GM23248 (cell line): ENCODE data around the gene ADGRV1. TPM values are rescaled to one million over a fixed set of nuclear protein-coding genes. Genes with fewer than 3 reads are reported as not detected.

Source experiments
- DNase-seq: peaks from one replicate; pipeline ENCODE4 v3.0.0-alpha.2; 2015
- H2AFZ ChIP-seq: fragments of 200-600 bp; sonication (generic); 2 replicates; pipeline ENCODE4 v1.6.1; 2016; ENCODE audit warnings: antibody characterized with exemption
- H3F3A ChIP-seq: fragments of 200-600 bp; sonication (generic); 2 replicates; pipeline ENCODE4 v1.6.1; 2016; ENCODE audit warnings: mild to moderate bottlenecking, antibody characterized with exemption, mixed run types; ENCODE audit not compliant: insufficient read depth
- H3K27ac ChIP-seq: fragments of 200-600 bp; sonication (generic); 2 replicates; pipeline ENCODE4 v1.5.1; 2016; ENCODE audit warnings: mild to moderate bottlenecking
- H3K27me3 ChIP-seq: fragments of 200-600 bp; sonication (generic); replicated peaks from 2 replicates; pipeline ENCODE4 v1.6.1; 2016; ENCODE audit warnings: mild to moderate bottlenecking; ENCODE audit not compliant: insufficient read depth
- H3K36me3 ChIP-seq: fragments of 200-600 bp; sonication (generic); 2 replicates; pipeline ENCODE4 v1.6.1; 2016; ENCODE audit warnings: low read depth, mild to moderate bottlenecking
- H3K4me1 ChIP-seq: fragments of 200-600 bp; sonication (generic); 2 replicates; pipeline ENCODE4 v1.6.1; 2016; ENCODE audit warnings: mild to moderate bottlenecking; ENCODE audit not compliant: insufficient read depth
- H3K4me2 ChIP-seq: fragments of 200-600 bp; sonication (generic); one replicate; pipeline ENCODE4 v1.6.1; 2016; ENCODE audit warnings: mild to moderate bottlenecking; ENCODE audit not compliant: unreplicated experiment
- H3K4me3 ChIP-seq: fragments of 200-600 bp; sonication (generic); 2 replicates; pipeline ENCODE4 v1.5.1; 2016; ENCODE audit warnings: mild to moderate bottlenecking
- H3K79me2 ChIP-seq: fragments of 200-600 bp; sonication (generic); 2 replicates; pipeline ENCODE4 v1.6.1; 2016; ENCODE audit warnings: mild to moderate bottlenecking; ENCODE audit not compliant: insufficient read depth
- H3K9ac ChIP-seq: fragments of 200-600 bp; sonication (generic); 2 replicates; pipeline ENCODE4 v1.6.1; 2016; ENCODE audit warnings: mild to moderate bottlenecking
- H3K9me2 ChIP-seq: fragments of 200-600 bp; sonication (generic); 2 replicates; pipeline ENCODE4 v1.6.1; 2016; ENCODE audit warnings: mixed run types, mild to moderate bottlenecking, moderate library complexity; ENCODE audit not compliant: insufficient read depth
- H3K9me3 ChIP-seq: fragments of 200-600 bp; sonication (generic); one replicate; pipeline ENCODE4 v1.6.1; 2017; ENCODE audit warnings: low read depth
- H4K20me1 ChIP-seq: fragments of 200-600 bp; sonication (generic); 2 replicates; pipeline ENCODE4 v1.6.0; 2016; ENCODE audit not compliant: insufficient read depth
- EZH2 ChIP-seq: fragments of 200-600 bp; sonication (generic); IDR thresholded peaks from 2 replicates; pipeline ENCODE4 v1.6.1; 2018; ENCODE audit warnings: antibody characterized with exemption, mild to moderate bottlenecking; ENCODE audit not compliant: insufficient read depth, poor library complexity, severe bottlenecking
- EZH2phosphoT487 ChIP-seq: fragments of 200-600 bp; sonication (generic); IDR thresholded peaks from 2 replicates; pipeline ENCODE4 v1.6.1; 2018; ENCODE audit warnings: antibody characterized with exemption, moderate library complexity, mild to moderate bottlenecking, low read depth; ENCODE audit not compliant: insufficient read depth
- WGBS, 2 experiments: methylation state at CpG; one replicate each; pipeline ENCODE4 v1.1.6; 2015 to 2017; ENCODE audit warnings: low lambda C conversion rate in 2 of 2, low coverage in 1 of 2; ENCODE audit errors: missing lambda C conversion rate in 2 of 2; 5-methylcytosine and 5-hydroxymethylcytosine counted together
- in situ Hi-C: fragments of 300-500 bp; cut with MboI; formaldehyde crosslinking; loops from 2 replicates; pipeline ENCODE4 v1.15.0; 2020
- polyA plus RNA-seq: library from polyadenylated mRNA; unstranded; fragments of >200 nt; fragmentation: Nextera tagmentation; extraction: Ambion mirVana; gene quantifications from 2 replicates; pipeline ENCODE4 v1.2.1, GENCODE V29; 2016
- total RNA-seq: library from RNA; depleted of rRNA; stranded (reverse); fragments of >200 nt; shearing (Covaris generic); gene quantifications from 2 replicates; pipeline ENCODE4 v1.2.3, GENCODE V29; 2014

Gene ADGRV1
- total and polyA plus RNA-seq, 2 experiments from 2014 or later = not detected

GRCh38 chr5:90689064-90689463 lies 130.5 kb downstream of the ADGRV1 start:
- H3K9me3 ChIP-seq = no peaks in the 10 kb centered on the region
- H3K4me3 ChIP-seq = no peak overlapping the region
- in situ Hi-C loops = no loop called here
- no peak for DNase-seq
- H3K79me2 ChIP-seq = no peaks in the 10 kb centered on the region
- no peaks in the 10 kb centered on the region for H3K4me1 ChIP-seq
- TF ChIP-seq EZH2 (no peak), EZH2phosphoT487 (no peak)
- no peak overlapping the region for H3K27ac ChIP-seq
- no peaks in the 10 kb centered on the region for H3K36me3 ChIP-seq
- no peaks in the 10 kb centered on the region for H3K27me3 ChIP-seq
- WGBS, 2 experiments = 39 to 45% methylated on average over 2 of the region's 2 CpGs
- H3F3A ChIP-seq = no peaks in the 10 kb centered on the region
- no peaks in the 10 kb centered on the region for H3K9me2 ChIP-seq
- no peaks in the 10 kb centered on the region for H4K20me1 ChIP-seq
- H3K4me2 ChIP-seq = no peak overlapping the region
- no peak overlapping the region for H3K9ac ChIP-seq
- no peak overlapping the region for H2AFZ ChIP-seq

GRCh38 chr5:90690307-90690706 lies 131.7 kb downstream of the ADGRV1 start:
- TF ChIP-seq EZH2 = no peak
- TF ChIP-seq EZH2phosphoT487 = no peak
- Histone ChIP-seq H2AFZ (no peak overlapping the region), H3K79me2 (no peaks in the 10 kb centered on the region), H3K4me3 (no peak overlapping the region), H3K4me2 (no peak overlapping the region), H3K36me3 (no peaks in the 10 kb centered on the region), H3K27me3 (no peaks in the 10 kb centered on the region), H3K4me1 (no peaks in the 10 kb centered on the region), H3K9ac (no peak overlapping the region), H3K27ac (no peak overlapping the region), H4K20me1 (no peaks in the 10 kb centered on the region), H3F3A (no peaks in the 10 kb centered on the region), H3K9me3 (no peaks in the 10 kb centered on the region), H3K9me2 (no peaks in the 10 kb centered on the region)
- no peak for DNase-seq
- in situ Hi-C loops = no loop called here

GRCh38 chr5:90691533-90691932 lies 132.9 kb downstream of the ADGRV1 start:
- Histone ChIP-seq H3K36me3 (no peaks in the 10 kb centered on the region), H4K20me1 (no peaks in the 10 kb centered on the region), H3K9me2 (no peaks in the 10 kb centered on the region), H3K27ac (no peak overlapping the region), H3K4me1 (no peaks in the 10 kb centered on the region), H3F3A (no peaks in the 10 kb centered on the region), H2AFZ (no peak overlapping the region), H3K4me3 (no peak overlapping the region), H3K4me2 (no peak overlapping the region), H3K27me3 (no peaks in the 10 kb centered on the region), H3K9ac (no peak overlapping the region), H3K9me3 (no peaks in the 10 kb centered on the region), H3K79me2 (no peaks in the 10 kb centered on the region)
- in situ Hi-C loops = no loop called here
- 28 to 31% methylated on average over 4 of the region's 4 CpGs for WGBS, 2 experiments
- no peak for DNase-seq
- TF ChIP-seq EZH2 (no peak), EZH2phosphoT487 (no peak)

- H3K27me3 ChIP-seq = 0 out of 2 replicates have a peak, but pooled peaks cover under 1% of the 10 kb centered on the region
- no peaks in the 10 kb centered on the region for H3K9me3 ChIP-seq
- no peaks in the 10 kb centered on the region for H3K4me1 ChIP-seq
- no peaks in the 10 kb centered on the region for H3K9me2 ChIP-seq
- TF ChIP-seq EZH2 = no peak
- H3K9ac ChIP-seq = no peak overlapping the region
- no peaks in the 10 kb centered on the region for H4K20me1 ChIP-seq
- in situ Hi-C loops = no loop called here
- H3F3A ChIP-seq = no peaks in the 10 kb centered on the region
- no peak overlapping the region for H3K4me3 ChIP-seq
- no peaks in the 10 kb centered on the region for H3K79me2 ChIP-seq
- no peak overlapping the region for H3K27ac ChIP-seq
- no peak for DNase-seq
- H2AFZ ChIP-seq = no peak overlapping the region
- 4 to 9% methylated on average over 2 of the region's 2 CpGs for WGBS, 2 experiments
- H3K36me3 ChIP-seq = no peaks in the 10 kb centered on the region
- no peak overlapping the region for H3K4me2 ChIP-seq
Measured at GRCh38 chr5:90696153-90696552, 137.6 kb downstream of the ADGRV1 start.

GRCh38 chr5:90700299-90700698 lies 141.7 kb downstream of the ADGRV1 start:
- Histone ChIP-seq H3K27me3 (0 out of 2 replicates have a peak, but pooled peaks cover 3% of the 10 kb centered on the region), H3K4me1 (no peaks in the 10 kb centered on the region), H3K4me3 (no peak overlapping the region), H4K20me1 (no peaks in the 10 kb centered on the region), H2AFZ (no peak overlapping the region), H3K79me2 (no peaks in the 10 kb centered on the region), H3K36me3 (no peaks in the 10 kb centered on the region), H3F3A (no peaks in the 10 kb centered on the region), H3K27ac (no peak overlapping the region), H3K9ac (no peak overlapping the region), H3K4me2 (no peak overlapping the region), H3K9me3 (no peaks in the 10 kb centered on the region), H3K9me2 (no peaks in the 10 kb centered on the region)
- 36 to 49% methylated on average over 2 of the region's 2 CpGs for WGBS, 2 experiments
- TF ChIP-seq EZH2 (no peak), EZH2phosphoT487 (no peak)
- in situ Hi-C loops = no loop called here
- DNase-seq = no peak
